CD14-positive monocyte (primary cell): Measurements from ENCODE around the gene LAMC3. TPM values are rescaled to one million over a fixed set of nuclear protein-coding genes. Genes with fewer than 3 reads are reported as not detected.

Experiments
- DNase-seq, 3 donors: peaks; one replicate each; pipeline ENCODE4 v3.0.0-alpha.2; 2011 to 2022
- H2AFZ ChIP-seq: 2 replicates; pipeline ENCODE4 v1.6.0; 2012; ENCODE audit warnings: mild to moderate bottlenecking, low read depth, low read length, inconsistent platforms; ENCODE audit not compliant: insufficient read depth, poor library complexity, severe bottlenecking
- H3K27ac ChIP-seq, 2 donors: 1 replicate in 1 of 2; 2 replicates in 1 of 2; pipeline ENCODE4 v1.5.1; 2012 to 2013; ENCODE audit warnings: low read length in 2 of 2, control low read depth in 1 of 2, inconsistent platforms in 1 of 2, low read depth in 1 of 2, mild to moderate bottlenecking in 1 of 2
- H3K27me3 ChIP-seq, 2 donors: one replicate each; pipeline versions ENCODE4 v1.6.0 to v1.6.1; 2011 to 2013; ENCODE audit warnings: low read length in 2 of 2; ENCODE audit not compliant: control insufficient read depth in 2 of 2, insufficient read depth in 2 of 2
- H3K36me3 ChIP-seq, 2 donors: replicated peaks in 1 of 2; 1 replicate in 1 of 2; 2 replicates in 1 of 2; pipeline versions ENCODE4 v1.5.1 to v1.6.1; 2012 to 2013; ENCODE audit warnings: low read length in 2 of 2, control low read depth in 1 of 2, inconsistent platforms in 1 of 2, mild to moderate bottlenecking in 1 of 2; ENCODE audit not compliant: insufficient read depth in 2 of 2, control insufficient read depth in 1 of 2
- H3K4me1 ChIP-seq, 2 donors: 1 replicate in 1 of 2; 2 replicates in 1 of 2; pipeline versions ENCODE4 v1.5.1 to v1.6.1; 2012 to 2013; ENCODE audit warnings: low read length in 2 of 2, control low read depth in 1 of 2, inconsistent platforms in 1 of 2, mild to moderate bottlenecking in 1 of 2, moderate library complexity in 1 of 2; ENCODE audit not compliant: insufficient read depth in 2 of 2, control insufficient read depth in 1 of 2
- H3K4me2 ChIP-seq: replicated peaks from 2 replicates; pipeline ENCODE3; 2012; ENCODE audit warnings: low read length, moderate library complexity, mild to moderate bottlenecking; ENCODE audit not compliant: poor library complexity, severe bottlenecking; ENCODE audit errors: extremely low read depth
- H3K4me3 ChIP-seq, 3 experiments: fragments of 200-600 bp in 1 of 3; sonication (generic) in 1 of 3; replicated peaks in 1 of 3; 1 replicate in 2 of 3; 2 replicates in 1 of 3; pipeline ENCODE4 v1.5.1; 2011 to 2013; ENCODE audit warnings: low read length in 3 of 3, mild to moderate bottlenecking in 3 of 3, control low read depth in 2 of 3, low read depth in 2 of 3, inconsistent platforms in 1 of 3, moderate library complexity in 1 of 3
- H3K79me2 ChIP-seq: 2 replicates; pipeline ENCODE4 v1.6.0; 2012; ENCODE audit warnings: mild to moderate bottlenecking, control low read depth, inconsistent platforms, low read length, moderate library complexity; ENCODE audit not compliant: insufficient read depth
- H3K9ac ChIP-seq: 2 replicates; pipeline ENCODE4 v1.6.0; 2017; ENCODE audit warnings: low read length, mild to moderate bottlenecking; ENCODE audit not compliant: insufficient read depth, poor library complexity, severe bottlenecking
- H3K9me3 ChIP-seq, 2 donors: replicated peaks in 1 of 2; 1 replicate in 1 of 2; 2 replicates in 1 of 2; pipeline versions ENCODE4 v1.5.1 to v1.6.1; 2012 to 2013; ENCODE audit warnings: low read length in 2 of 2, control low read depth in 1 of 2; ENCODE audit not compliant: control insufficient read depth in 1 of 2, insufficient read depth in 1 of 2
- H4K20me1 ChIP-seq: 2 replicates; pipeline ENCODE4 v1.6.0; 2012; ENCODE audit warnings: mild to moderate bottlenecking, low read length, control low read depth, moderate library complexity; ENCODE audit not compliant: insufficient read depth
- H3K27ac Mint-ChIP-seq, 7 donors: one replicate each; pipeline ENCODE4 v1.8.0; 2020; ENCODE audit warnings: mild to moderate bottlenecking in 7 of 7, mixed read lengths in 7 of 7, moderate library complexity in 6 of 7, inconsistent platforms in 2 of 7
- H3K27me3 Mint-ChIP-seq, 3 donors: one replicate each; pipeline ENCODE4 v1.8.0; 2021 to 2022; ENCODE audit warnings: low read depth in 3 of 3, mild to moderate bottlenecking in 3 of 3, mixed read lengths in 3 of 3, moderate library complexity in 3 of 3, inconsistent platforms in 1 of 3
- H3K36me3 Mint-ChIP-seq, 2 donors: one replicate each; pipeline ENCODE4 v1.8.0; 2020; ENCODE audit warnings: mixed read lengths in 2 of 2, inconsistent platforms in 1 of 2, mild to moderate bottlenecking in 1 of 2
- H3K4me1 Mint-ChIP-seq: one replicate; pipeline ENCODE4 v1.8.0; 2020; ENCODE audit warnings: mild to moderate bottlenecking, mixed read lengths
- H3K4me3 Mint-ChIP-seq, 2 donors: one replicate each; pipeline ENCODE4 v1.8.0; 2020; ENCODE audit warnings: mild to moderate bottlenecking in 2 of 2, mixed read lengths in 2 of 2, moderate library complexity in 1 of 2
- H3K9me3 Mint-ChIP-seq, 7 donors: one replicate each; pipeline ENCODE4 v1.8.0; 2020 to 2022; ENCODE audit warnings: mixed read lengths in 7 of 7, mild to moderate bottlenecking in 6 of 7, moderate library complexity in 6 of 7, inconsistent platforms in 2 of 7
- WGBS: methylation state at CpG from one replicate; pipeline ENCODE4 v1.1.5; 2013; ENCODE audit warnings: missing lambda C conversion rate; ENCODE audit not compliant: insufficient coverage; 5-methylcytosine and 5-hydroxymethylcytosine counted together
- intact Hi-C, 2 donors: fragments of 100-400 bp; cut with micrococcal nuclease; formaldehyde crosslinking; loops; one replicate each; pipeline versions ENCODE4 v1.15.0 to v1.15.1; 2023
- polyA plus RNA-seq, 3 donors: library from polyadenylated mRNA; depleted of rRNA in 1 of 3; unstranded in 2 of 3; stranded (reverse) in 1 of 3; fragments of 300-500 nt in 2 of 3; fragments of >200 nt in 1 of 3; fragmentation: Illumina TruSeq in 2 of 3; gene quantifications; 1 replicate in 2 of 3; 2 replicates in 1 of 3; pipeline ENCODE4 v1.2.3, GENCODE V29; 2012 to 2021
- TF ChIP-seq, protein P1 (sequence below): fragments of 200-600 bp; IDR thresholded peaks from one replicate; pipeline ENCODE4 v1.8.0; 2022; ENCODE audit warnings: antibody characterized with exemption, mild to moderate bottlenecking

LAMC3 gene
- polyA plus RNA-seq, 3 donors, result 0.19 TPM; not detected in 2

DNA sequence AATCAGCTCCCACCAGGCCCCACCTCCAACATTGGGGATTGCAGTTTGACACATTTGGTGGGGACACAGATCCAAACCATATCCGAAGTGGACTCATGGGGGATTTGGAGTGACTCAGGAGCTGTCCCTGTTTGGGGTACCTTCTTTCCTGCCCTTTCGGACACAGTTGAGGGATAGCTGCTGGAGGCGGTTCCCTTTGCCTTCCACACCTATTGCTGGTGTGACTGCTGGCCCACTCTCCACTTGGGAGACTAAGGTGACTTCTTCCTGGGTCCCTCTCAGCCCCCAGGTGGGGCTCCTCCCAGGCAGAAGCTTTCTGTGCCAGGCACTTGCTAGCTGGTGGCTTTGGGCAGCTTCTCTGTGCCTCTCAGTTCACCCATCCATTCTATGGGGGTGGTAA lies 26.6 kb downstream of the LAMC3 start:
- WGBS, result 90% methylated on average over 2 of the region's 3 CpGs
- H3K36me3 ChIP-seq, result no peaks in the 10 kb centered on the region
- H3K4me1 ChIP-seq, result no peaks in the 10 kb centered on the region
- H3K27me3 ChIP-seq, result no peaks in the 10 kb centered on the region
- H3K4me1 Mint-ChIP-seq, result no peaks in the 10 kb centered on the region
- H3K27me3 Mint-ChIP-seq, result peaks cover 2 to 7% (median 6%) of the 10 kb centered on the region in 3 donors
- no peaks in the 10 kb centered on the region for H3K79me2 ChIP-seq
- H3K27ac Mint-ChIP-seq, result no peak overlapping the region
- TF ChIP-seq, protein P1, sequence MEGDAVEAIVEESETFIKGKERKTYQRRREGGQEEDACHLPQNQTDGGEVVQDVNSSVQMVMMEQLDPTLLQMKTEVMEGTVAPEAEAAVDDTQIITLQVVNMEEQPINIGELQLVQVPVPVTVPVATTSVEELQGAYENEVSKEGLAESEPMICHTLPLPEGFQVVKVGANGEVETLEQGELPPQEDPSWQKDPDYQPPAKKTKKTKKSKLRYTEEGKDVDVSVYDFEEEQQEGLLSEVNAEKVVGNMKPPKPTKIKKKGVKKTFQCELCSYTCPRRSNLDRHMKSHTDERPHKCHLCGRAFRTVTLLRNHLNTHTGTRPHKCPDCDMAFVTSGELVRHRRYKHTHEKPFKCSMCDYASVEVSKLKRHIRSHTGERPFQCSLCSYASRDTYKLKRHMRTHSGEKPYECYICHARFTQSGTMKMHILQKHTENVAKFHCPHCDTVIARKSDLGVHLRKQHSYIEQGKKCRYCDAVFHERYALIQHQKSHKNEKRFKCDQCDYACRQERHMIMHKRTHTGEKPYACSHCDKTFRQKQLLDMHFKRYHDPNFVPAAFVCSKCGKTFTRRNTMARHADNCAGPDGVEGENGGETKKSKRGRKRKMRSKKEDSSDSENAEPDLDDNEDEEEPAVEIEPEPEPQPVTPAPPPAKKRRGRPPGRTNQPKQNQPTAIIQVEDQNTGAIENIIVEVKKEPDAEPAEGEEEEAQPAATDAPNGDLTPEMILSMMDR, result no peak
- no peak overlapping the region for H3K4me2 ChIP-seq
- no peak for DNase-seq
- no peak overlapping the region for H3K4me3 ChIP-seq
- peaks cover 0 to 2% (median 0%) of the 10 kb centered on the region in 7 donors for H3K9me3 Mint-ChIP-seq
- intact Hi-C loops, result no loop called here
- H2AFZ ChIP-seq, result no peak overlapping the region
- no peaks in the 10 kb centered on the region for H3K36me3 Mint-ChIP-seq
- H3K27ac ChIP-seq, result no peak overlapping the region
- no peaks in the 10 kb centered on the region for H4K20me1 ChIP-seq
- no peak overlapping the region for H3K4me3 Mint-ChIP-seq
- no peak overlapping the region for H3K9ac ChIP-seq
- no peaks in the 10 kb centered on the region for H3K9me3 ChIP-seq

DNA sequence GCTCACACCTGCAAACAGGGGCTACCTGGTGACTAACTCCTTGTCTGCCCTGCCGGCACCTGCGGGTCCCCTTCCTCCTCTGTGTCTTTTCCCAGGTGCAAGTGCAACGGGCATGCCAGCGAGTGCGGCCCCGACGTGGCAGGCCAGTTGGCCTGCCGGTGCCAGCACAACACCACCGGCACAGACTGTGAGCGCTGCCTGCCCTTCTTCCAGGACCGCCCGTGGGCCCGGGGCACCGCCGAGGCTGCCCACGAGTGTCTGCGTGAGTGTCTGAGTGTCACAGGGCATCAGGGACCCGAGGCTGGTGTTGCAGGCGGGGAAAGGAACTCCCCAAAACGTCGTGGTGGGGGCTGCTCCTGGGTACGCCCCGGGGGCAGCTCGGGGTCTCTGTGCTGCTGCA lies 27.1 kb downstream of the LAMC3 start:
- Histone ChIP-seq H3K36me3 (no peaks in the 10 kb centered on the region), H2AFZ (no peak overlapping the region), H4K20me1 (no peaks in the 10 kb centered on the region), H3K9ac (no peak overlapping the region), H3K4me2 (no peak overlapping the region), H3K27me3 (no peaks in the 10 kb centered on the region), H3K4me1 (no peaks in the 10 kb centered on the region), H3K79me2 (no peaks in the 10 kb centered on the region), H3K9me3 (no peaks in the 10 kb centered on the region), H3K27ac (no peak overlapping the region), H3K4me3 (no peak overlapping the region)
- DNase-seq, result no peak
- intact Hi-C loops, result no loop called here
- no peaks in the 10 kb centered on the region for H3K4me1 Mint-ChIP-seq
- peaks cover 0 to 2% (median 0%) of the 10 kb centered on the region in 7 donors for H3K9me3 Mint-ChIP-seq
- no peak overlapping the region for H3K27ac Mint-ChIP-seq
- TF ChIP-seq, protein P1, result no peak
- 92% methylated on average over 21 of the region's 24 CpGs for WGBS
- H3K27me3 Mint-ChIP-seq, result peaks cover 2 to 9% (median 6%) of the 10 kb centered on the region in 3 donors
- no peak overlapping the region for H3K4me3 Mint-ChIP-seq
- H3K36me3 Mint-ChIP-seq, result no peaks in the 10 kb centered on the region
